Transverse colon (tissue), 4 donors: ENCODE measurements around the gene FSD1. TPM values are rescaled to one million over a fixed set of nuclear protein-coding genes. Genes with fewer than 3 reads are reported as not detected.

ENCODE experiments used
- DNase-seq: peaks from one replicate; pipeline ENCODE4 v3.0.0-alpha.2; 2019
- H3K27ac ChIP-seq, 4 donors: fragments of 200-600 bp; sonication (generic); 2 replicates each; pipeline ENCODE4 v1.5.1; 2016 to 2018; ENCODE audit warnings: inconsistent platforms in 4 of 4
- H3K27me3 ChIP-seq: fragments of 200-600 bp; sonication (generic); 2 replicates; pipeline ENCODE4 v1.5.1; 2017; ENCODE audit warnings: inconsistent platforms
- H3K36me3 ChIP-seq, 4 donors: fragments of 200-600 bp; sonication (generic); 2 replicates each; pipeline ENCODE4 v1.5.1; 2017 to 2019; ENCODE audit warnings: inconsistent platforms in 4 of 4
- H3K4me1 ChIP-seq, 4 donors: fragments of 200-600 bp; sonication (generic); 2 replicates each; pipeline ENCODE4 v1.5.1; 2017 to 2020; ENCODE audit warnings: inconsistent platforms in 4 of 4
- H3K4me3 ChIP-seq, 4 donors: fragments of 200-600 bp; sonication (generic); 1 replicate in 1 of 4; 2 replicates in 3 of 4; pipeline versions ENCODE4 v1.5.1 to v1.6.1; 2017 to 2019; ENCODE audit warnings: inconsistent platforms in 4 of 4
- H3K9me3 ChIP-seq, 2 donors: fragments of 200-600 bp; sonication (generic); 2 replicates each; pipeline ENCODE4 v1.5.1; 2017 to 2019; ENCODE audit warnings: inconsistent platforms in 2 of 2
- EP300 ChIP-seq: sonication (generic); formaldehyde crosslinking; IDR thresholded peaks from one replicate; pipeline ENCODE4 v1.6.1; 2017; ENCODE audit warnings: antibody characterized with exemption, low read depth
- POLR2A ChIP-seq: fragments of 450-650 bp; IDR thresholded peaks from one replicate; pipeline ENCODE4 v1.6.1; 2016; ENCODE audit warnings: antibody characterized with exemption, mild to moderate bottlenecking, moderate library complexity
- POLR2AphosphoS5 ChIP-seq, 3 donors: sonication (generic); formaldehyde crosslinking; IDR thresholded peaks; one replicate each; pipeline ENCODE4 v1.6.1; 2016; ENCODE audit warnings: antibody characterized with exemption in 3 of 3
- WGBS, 2 donors: methylation state at CpG; one replicate each; pipeline ENCODE4 v1.1.5; 2018; ENCODE audit warnings: low coverage in 1 of 2; 5-methylcytosine and 5-hydroxymethylcytosine counted together
- in situ Hi-C, 4 donors: fragments of 200-750 bp; cut with MboI; loops; one replicate each; pipeline versions ENCODE4 v1.15.0 to v1.15.1; 2017; ENCODE audit warnings: low sequenced_read_pairs in 3 of 4, low pct_ligation_motif_present in 1 of 4, low pct_unique_long_range_greater_than_20kb in 1 of 4
- intact Hi-C: fragments of 100-400 bp; cut with DNase I; formaldehyde crosslinking; loops from one replicate; pipeline ENCODE4 v1.15.1; 2023; ENCODE audit warnings: low total_unique reads
- total RNA-seq, 4 donors: library from RNA; depleted of rRNA; stranded (reverse); fragments of >200 nt; gene quantifications; one replicate each; pipeline ENCODE4 v1.1.0, GENCODE V29; 2016
- TF ChIP-seq, protein P1 (sequence below), 5 experiments: fragments of 200-600 bp in 3 of 5; fragments of 450-650 bp in 2 of 5; sonication (generic) in 3 of 5; IDR thresholded peaks; 1 replicate in 2 of 5; 2 replicates in 3 of 5; pipeline ENCODE4 v1.5.1; 2016 to 2017; ENCODE audit warnings: antibody characterized with exemption in 5 of 5, inconsistent platforms in 3 of 5, mild to moderate bottlenecking in 2 of 5, moderate library complexity in 1 of 5

FSD1 gene
- total RNA-seq, 4 donors from 2014 or later = 0.68 to 2.9 (median 1.5) TPM; not detected in 1

DNA sequence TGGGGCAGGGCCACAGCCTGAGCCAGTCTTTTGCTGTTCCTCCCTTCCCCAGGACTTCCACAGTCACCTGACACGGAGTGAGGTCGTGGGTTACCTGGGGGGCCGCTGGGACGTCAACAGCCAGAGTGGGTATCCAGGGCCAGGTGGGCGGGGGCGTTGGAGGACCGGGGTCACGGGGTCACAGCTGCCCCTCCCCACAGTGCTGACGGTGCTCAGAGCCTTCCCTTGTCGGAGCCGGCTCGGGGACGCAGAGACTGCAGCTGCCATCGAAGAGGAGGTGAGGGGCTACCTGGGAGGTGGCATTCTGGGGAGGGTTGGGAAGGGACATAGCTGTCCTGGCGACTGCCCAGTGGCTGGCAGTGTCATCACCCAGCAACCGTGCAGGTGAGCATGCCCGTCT, 50.5 kb downstream of the FSD1 start:
- TF ChIP-seq, protein P1, sequence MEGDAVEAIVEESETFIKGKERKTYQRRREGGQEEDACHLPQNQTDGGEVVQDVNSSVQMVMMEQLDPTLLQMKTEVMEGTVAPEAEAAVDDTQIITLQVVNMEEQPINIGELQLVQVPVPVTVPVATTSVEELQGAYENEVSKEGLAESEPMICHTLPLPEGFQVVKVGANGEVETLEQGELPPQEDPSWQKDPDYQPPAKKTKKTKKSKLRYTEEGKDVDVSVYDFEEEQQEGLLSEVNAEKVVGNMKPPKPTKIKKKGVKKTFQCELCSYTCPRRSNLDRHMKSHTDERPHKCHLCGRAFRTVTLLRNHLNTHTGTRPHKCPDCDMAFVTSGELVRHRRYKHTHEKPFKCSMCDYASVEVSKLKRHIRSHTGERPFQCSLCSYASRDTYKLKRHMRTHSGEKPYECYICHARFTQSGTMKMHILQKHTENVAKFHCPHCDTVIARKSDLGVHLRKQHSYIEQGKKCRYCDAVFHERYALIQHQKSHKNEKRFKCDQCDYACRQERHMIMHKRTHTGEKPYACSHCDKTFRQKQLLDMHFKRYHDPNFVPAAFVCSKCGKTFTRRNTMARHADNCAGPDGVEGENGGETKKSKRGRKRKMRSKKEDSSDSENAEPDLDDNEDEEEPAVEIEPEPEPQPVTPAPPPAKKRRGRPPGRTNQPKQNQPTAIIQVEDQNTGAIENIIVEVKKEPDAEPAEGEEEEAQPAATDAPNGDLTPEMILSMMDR (IDR thresholded peaks at IDR 0.05) = no peak
- TF ChIP-seq POLR2A (no peak), EP300 (no peak), POLR2AphosphoS5 (IDR thresholded peaks at IDR 0.05) (no peak)
- 86 to 93% methylated on average over 3 to 17 of the region's 17 CpGs for WGBS, 2 donors
- intact Hi-C loops = loop anchor here (10.0 kb wide), 1 partner anchor 90 kb away; no protein-coding TSS in a partner anchor
- H3K27me3 ChIP-seq = no peaks in the 10 kb centered on the region
- H3K36me3 ChIP-seq = no peaks in the 10 kb centered on the region
- H3K4me1 ChIP-seq = no peaks in the 10 kb centered on the region
- no peak overlapping the region for H3K4me3 ChIP-seq
- DNase-seq = no peak
- no peaks in the 10 kb centered on the region for H3K9me3 ChIP-seq
- in situ Hi-C loops = loop anchor here in 3 of 4 donors (10.0 to 25.0 kb wide), 3 partner anchors 80 to 93 kb away; partner anchors contain the start of gene SHD (in 1 of the 3)
- no peak overlapping the region for H3K27ac ChIP-seq

GRCh38 chr19:4357095-4357797, 52.8 kb downstream of the FSD1 start:
- 80 to 86% methylated on average over 4 to 20 of the region's 23 CpGs for WGBS, 2 donors
- DNase-seq = no peak
- intact Hi-C loops (loop anchor here (10.0 kb wide), 1 partner anchor 92 kb away; no protein-coding TSS in a partner anchor), in situ Hi-C loops (loop anchor here in 3 of 4 donors (10.0 to 25.0 kb wide), 3 partner anchors 82 to 95 kb away; partner anchors contain the start of gene SHD (in 1 of the 3))
- H3K27me3 ChIP-seq = no peaks in the 10 kb centered on the region
- no peak overlapping the region for H3K27ac ChIP-seq
- H3K36me3 ChIP-seq = no peaks in the 10 kb centered on the region
- TF ChIP-seq POLR2AphosphoS5 (IDR thresholded peaks at IDR 0.05) (no peak), POLR2A (no peak), EP300 (no peak)
- TF ChIP-seq, protein P1 (IDR thresholded peaks at IDR 0.05) = no peak
- no peaks in the 10 kb centered on the region for H3K9me3 ChIP-seq
- H3K4me3 ChIP-seq = no peak overlapping the region
- H3K4me1 ChIP-seq = no peaks in the 10 kb centered on the region

DNA sequence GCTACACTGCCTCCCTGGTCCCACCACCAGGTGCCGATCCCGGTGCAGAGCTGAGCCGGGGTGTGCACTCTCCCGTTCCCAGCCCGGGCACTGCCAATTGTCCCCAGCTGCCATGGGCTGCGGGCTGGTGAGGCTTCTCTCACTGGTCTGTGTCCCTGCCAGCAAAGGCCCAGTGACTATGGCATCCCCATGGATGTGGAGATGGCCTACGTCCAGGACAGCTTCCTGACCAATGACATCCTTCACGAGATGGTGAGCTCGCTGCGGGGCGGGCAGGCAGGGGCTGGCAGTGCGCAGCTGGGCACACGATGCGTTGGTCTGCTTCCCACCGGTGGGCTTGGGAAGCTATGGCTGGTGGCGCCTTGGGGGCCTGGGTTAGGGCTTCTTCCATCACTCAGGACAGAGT, 53.5 kb downstream of the FSD1 start:
- no peaks in the 10 kb centered on the region for H3K36me3 ChIP-seq
- no peaks in the 10 kb centered on the region for H3K4me1 ChIP-seq
- WGBS, 2 donors = 89% methylated on average over 11 of the region's 16 CpGs; no CpG with 5 or more reads in 1 of the 2 donors
- H3K27ac ChIP-seq = no peak overlapping the region
- TF ChIP-seq POLR2AphosphoS5 (IDR thresholded peaks at IDR 0.05) = no peak
- no peak for TF ChIP-seq EP300
- no peak for TF ChIP-seq POLR2A
- TF ChIP-seq, protein P1 (IDR thresholded peaks at IDR 0.05) = no peak
- intact Hi-C loops (loop anchor here (10.0 kb wide), 1 partner anchor 93 kb away; no protein-coding TSS in a partner anchor), in situ Hi-C loops (loop anchor here in 3 of 4 donors (10.0 to 25.0 kb wide), 3 partner anchors 83 to 96 kb away; partner anchors contain the start of gene SHD (in 1 of the 3))
- H3K4me3 ChIP-seq = no peak overlapping the region
- no peak for DNase-seq
- no peaks in the 10 kb centered on the region for H3K9me3 ChIP-seq
- no peaks in the 10 kb centered on the region for H3K27me3 ChIP-seq
